Adipocyte (in vitro differentiated cells): ENCODE measurements around the gene BSDC1.
"Not testable (repeated sequence)": the region's sequence is repeated elsewhere in the genome, so short reads cannot be mapped to it uniquely, and the experiment has no call there.

ENCODE experiments used
- DNase-seq: peaks from one replicate; pipeline ENCODE4 v3.0.0-alpha.2; 2015; ENCODE audit warnings: low read depth
- H3K27me3 ChIP-seq: replicated peaks from 2 replicates; pipeline ENCODE4 v1.7.0; 2013; ENCODE audit warnings: mild to moderate bottlenecking, low read length, moderate library complexity; ENCODE audit not compliant: control insufficient read depth, insufficient read depth
- H3K36me3 ChIP-seq: 2 replicates; pipeline ENCODE4 v1.7.0; 2013; ENCODE audit warnings: low read length, mild to moderate bottlenecking, moderate library complexity; ENCODE audit not compliant: control insufficient read depth, insufficient read depth, severe bottlenecking
- H3K4me1 ChIP-seq: 2 replicates; pipeline ENCODE4 v1.7.0; 2013; ENCODE audit warnings: mild to moderate bottlenecking, low read length, moderate library complexity; ENCODE audit not compliant: control insufficient read depth, insufficient read depth
- H3K4me3 ChIP-seq: 2 replicates; pipeline ENCODE4 v1.7.0; 2013; ENCODE audit warnings: mild to moderate bottlenecking, low read length, moderate library complexity
- H3K9ac ChIP-seq: 2 replicates; pipeline ENCODE4 v1.7.0; 2013; ENCODE audit warnings: mild to moderate bottlenecking, low read length, moderate library complexity
- H3K9me3 ChIP-seq: 2 replicates; pipeline ENCODE4 v1.7.0; 2013; ENCODE audit warnings: mild to moderate bottlenecking, low read length, moderate library complexity; ENCODE audit not compliant: control insufficient read depth

BSDC1 gene

GRCh38 chr1:32411261-32411660 lies 17.0 kb upstream of the BSDC1 start:
- Histone ChIP-seq H3K27me3 (no peaks in the 10 kb centered on the region), H3K9me3 (peaks cover 18% of the 10 kb centered on the region), H3K4me1 (no peaks in the 10 kb centered on the region), H3K9ac (no peak overlapping the region), H3K4me3 (no peak overlapping the region), H3K36me3 (no peaks in the 10 kb centered on the region)
- DNase-seq, result no peak

GRCh38 chr1:32406629-32407111 lies 12.4 kb upstream of the BSDC1 start:
- H3K9ac ChIP-seq, result no peak overlapping the region
- peaks cover 5% of the 10 kb centered on the region for H3K9me3 ChIP-seq
- DNase-seq, result no peak
- no peak overlapping the region for H3K4me3 ChIP-seq
- H3K4me1 ChIP-seq, result no peaks in the 10 kb centered on the region
- H3K36me3 ChIP-seq, result no peaks in the 10 kb centered on the region
- H3K27me3 ChIP-seq, result no peaks in the 10 kb centered on the region

GRCh38 chr1:32405672-32406467 lies 11.6 kb upstream of the BSDC1 start:
- H3K4me3 ChIP-seq, result no peak overlapping the region
- no peaks in the 10 kb centered on the region for H3K27me3 ChIP-seq
- no peak for DNase-seq
- H3K4me1 ChIP-seq, result peaks cover 3% of the 10 kb centered on the region
- H3K9ac ChIP-seq, result no peak overlapping the region
- H3K36me3 ChIP-seq, result no peaks in the 10 kb centered on the region
- H3K9me3 ChIP-seq, result peaks cover 5% of the 10 kb centered on the region

GRCh38 chr1:32404946-32405345 lies 10.7 kb upstream of the BSDC1 start:
- no peak overlapping the region for H3K4me3 ChIP-seq
- peaks cover 5% of the 10 kb centered on the region for H3K9me3 ChIP-seq
- H3K36me3 ChIP-seq, result no peaks in the 10 kb centered on the region
- no peak overlapping the region for H3K9ac ChIP-seq
- peaks cover 3% of the 10 kb centered on the region for H3K4me1 ChIP-seq
- no peak for DNase-seq
- no peaks in the 10 kb centered on the region for H3K27me3 ChIP-seq

GRCh38 chr1:32400876-32401631 lies 6.8 kb upstream of the BSDC1 start:
- Histone ChIP-seq H3K9me3 (no peaks in the 10 kb centered on the region), H3K4me3 (no peak overlapping the region), H3K4me1 (peaks cover 3% of the 10 kb centered on the region), H3K9ac (peak overlapping the region; percentile 62), H3K27me3 (no peaks in the 10 kb centered on the region), H3K36me3 (no peaks in the 10 kb centered on the region)
- DNase-seq, result peak; percentile 96

- no peaks in the 10 kb centered on the region for H3K27me3 ChIP-seq
- H3K4me3 ChIP-seq, result no peak overlapping the region
- H3K9me3 ChIP-seq, result no peaks in the 10 kb centered on the region
- peaks cover 7% of the 10 kb centered on the region for H3K4me1 ChIP-seq
- no peaks in the 10 kb centered on the region for H3K36me3 ChIP-seq
- no peak overlapping the region for H3K9ac ChIP-seq
- DNase-seq, result no peak
Observed at GRCh38 chr1:32399843-32400242, 5.6 kb upstream of the BSDC1 start.

- Histone ChIP-seq H3K9ac (peak overlapping the region; percentile 50), H3K9me3 (no peaks in the 10 kb centered on the region), H3K27me3 (no peaks in the 10 kb centered on the region), H3K36me3 (no peaks in the 10 kb centered on the region), H3K4me3 (no peak overlapping the region), H3K4me1 (peaks cover 11% of the 10 kb centered on the region)
- DNase-seq, result no peak
Observed at GRCh38 chr1:32398401-32398800, 4.2 kb upstream of the BSDC1 start.

GRCh38 chr1:32396524-32396923 lies 2.3 kb upstream of the BSDC1 start:
- not testable (repeated sequence) for H3K4me3 ChIP-seq, DNase-seq, H3K36me3 ChIP-seq, H3K9me3 ChIP-seq, H3K27me3 ChIP-seq, H3K9ac ChIP-seq
- H3K4me1 ChIP-seq, result peaks cover 17% of the 10 kb centered on the region

GRCh38 chr1:32394890-32395432 lies 720 bp upstream of the BSDC1 start:
- H3K27me3 ChIP-seq, result no peaks in the 10 kb centered on the region
- peaks cover 14% of the 10 kb centered on the region for H3K4me1 ChIP-seq
- no peak for DNase-seq
- H3K36me3 ChIP-seq, result peaks cover 17% of the 10 kb centered on the region
- no peaks in the 10 kb centered on the region for H3K9me3 ChIP-seq
- H3K4me3 ChIP-seq, result peak overlapping the region; percentile 99
- H3K9ac ChIP-seq, result peak overlapping the region; percentile 97

GRCh38 chr1:32393832-32394140 lies 455 bp downstream of the BSDC1 start:
- peak; percentile 73 for DNase-seq
- Histone ChIP-seq H3K9ac (peak overlapping the region; percentile 97), H3K36me3 (peaks cover 26% of the 10 kb centered on the region), H3K4me1 (peaks cover 14% of the 10 kb centered on the region), H3K4me3 (peak overlapping the region; percentile 99), H3K9me3 (no peaks in the 10 kb centered on the region), H3K27me3 (no peaks in the 10 kb centered on the region)

GRCh38 chr1:32393136-32393535 lies 1.1 kb downstream of the BSDC1 start:
- Histone ChIP-seq H3K9ac (peak overlapping the region; percentile 97), H3K9me3 (no peaks in the 10 kb centered on the region), H3K4me1 (peaks cover 14% of the 10 kb centered on the region), H3K4me3 (peak overlapping the region; percentile 99), H3K27me3 (no peaks in the 10 kb centered on the region), H3K36me3 (peaks cover 29% of the 10 kb centered on the region)
- peak; percentile 15 for DNase-seq
